HG03095 (cell line): Measurements from ENCODE around the gene PLA2G10.
"Not testable (repeated sequence)": the region's sequence is repeated elsewhere in the genome, so short reads cannot be mapped to it uniquely, and the experiment has no call there.

Experiments used
- ATAC-seq: cut with Tn5 transposase; IDR thresholded peaks from one replicate; pipeline ENCODE4 v1.9.1; 2021; ENCODE audit warnings: moderate library complexity; ENCODE audit not compliant: unreplicated experiment

Gene PLA2G10

DNA sequence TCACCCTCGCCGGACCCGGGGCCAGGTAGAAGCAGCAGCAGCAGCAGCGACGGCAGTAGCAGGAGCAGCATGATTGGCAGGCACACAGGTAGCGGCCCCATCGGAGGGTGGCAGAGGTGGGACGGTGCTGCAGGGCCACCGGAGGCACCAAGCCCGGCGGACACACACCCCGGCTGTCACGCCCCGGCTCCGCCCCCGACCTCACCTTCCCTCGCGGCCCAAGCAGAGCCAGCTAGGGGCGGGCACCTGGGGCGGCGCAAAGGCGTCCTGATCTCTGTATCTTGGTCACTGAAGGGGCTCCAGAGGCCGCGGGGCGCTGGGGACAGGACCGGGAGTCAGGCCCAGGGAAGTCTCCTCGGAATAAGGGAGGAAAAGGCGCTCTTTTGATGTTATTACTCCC, at the start of gene PLA2G10:
Gene PLA2G10 (minus strand): TSS at position 180 of the 400 bp plus-strand sequence. CDS start 79 bp downstream, at position 101.
- ATAC-seq = not testable (repeated sequence)

DNA sequence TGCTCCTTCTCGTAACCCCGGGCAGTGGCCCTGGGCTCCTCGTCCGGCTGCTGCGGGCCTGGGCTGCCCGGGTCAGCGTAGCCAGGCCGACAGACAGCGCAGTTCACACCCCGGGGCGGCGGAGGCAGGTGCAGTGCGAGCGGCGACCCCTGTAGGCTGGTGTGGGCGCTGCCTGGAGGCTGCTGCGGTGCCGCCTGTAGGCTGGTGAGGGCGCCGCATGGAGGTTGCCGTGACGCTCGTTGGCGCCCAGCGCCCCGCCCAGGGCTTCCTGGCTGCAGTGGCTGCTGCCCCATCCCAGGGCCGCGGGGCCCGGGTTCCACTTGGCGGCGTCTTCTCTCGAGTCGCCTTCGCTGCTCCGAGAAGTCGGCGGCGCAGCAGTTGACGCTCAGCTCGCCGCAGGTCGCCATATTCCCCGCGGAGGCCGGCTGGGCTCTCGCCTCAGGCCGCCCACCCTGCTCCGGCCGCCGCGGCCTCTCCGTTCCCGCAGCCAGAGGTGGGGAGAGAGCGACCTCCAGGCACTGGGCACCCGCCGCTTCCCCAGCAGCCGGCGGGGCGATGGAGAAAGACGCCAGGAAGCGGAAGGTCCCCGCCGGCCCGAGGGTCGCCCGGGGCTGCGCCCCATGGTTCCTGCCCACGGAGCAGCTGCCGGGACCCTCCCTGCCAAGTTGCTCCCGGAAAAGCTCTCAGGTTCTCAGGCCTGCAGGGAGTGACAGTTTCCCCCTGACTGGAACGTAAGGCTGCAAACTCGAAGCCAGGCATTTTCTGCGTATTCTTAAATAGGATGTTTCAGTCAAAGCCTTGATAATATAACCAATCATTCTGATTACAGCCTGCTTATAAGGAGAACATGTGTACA, 48.4 kb upstream of the PLA2G10 start, which contains the start of gene NPIPA2:
Gene NPIPA2 (plus strand): TSS at position 261 of the 856 bp plus-strand sequence. CDS start 5,533 bp downstream, outside the sequence.
- ATAC-seq = peak; percentile 89

DNA sequence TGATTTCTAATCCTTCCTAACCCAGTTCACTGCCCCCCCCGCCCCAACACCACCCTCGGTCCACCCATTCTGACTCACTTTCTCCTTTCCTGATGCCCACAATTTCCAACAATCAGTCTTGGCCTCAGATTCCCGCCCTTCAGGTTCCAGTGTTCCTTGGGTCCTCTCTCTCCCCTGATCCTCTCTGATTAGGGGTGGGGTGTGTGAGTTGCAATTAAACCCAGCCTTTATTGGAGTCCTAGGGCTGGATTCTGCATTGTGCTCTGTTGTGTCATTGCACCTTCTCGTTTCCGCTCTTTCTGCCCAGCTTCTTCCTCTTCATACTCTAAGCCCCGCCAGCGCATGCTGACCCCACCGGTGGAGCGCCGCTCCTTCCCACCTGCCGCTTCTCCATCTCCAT, 47.7 kb upstream of the PLA2G10 start:
- not testable (repeated sequence) for ATAC-seq

DNA sequence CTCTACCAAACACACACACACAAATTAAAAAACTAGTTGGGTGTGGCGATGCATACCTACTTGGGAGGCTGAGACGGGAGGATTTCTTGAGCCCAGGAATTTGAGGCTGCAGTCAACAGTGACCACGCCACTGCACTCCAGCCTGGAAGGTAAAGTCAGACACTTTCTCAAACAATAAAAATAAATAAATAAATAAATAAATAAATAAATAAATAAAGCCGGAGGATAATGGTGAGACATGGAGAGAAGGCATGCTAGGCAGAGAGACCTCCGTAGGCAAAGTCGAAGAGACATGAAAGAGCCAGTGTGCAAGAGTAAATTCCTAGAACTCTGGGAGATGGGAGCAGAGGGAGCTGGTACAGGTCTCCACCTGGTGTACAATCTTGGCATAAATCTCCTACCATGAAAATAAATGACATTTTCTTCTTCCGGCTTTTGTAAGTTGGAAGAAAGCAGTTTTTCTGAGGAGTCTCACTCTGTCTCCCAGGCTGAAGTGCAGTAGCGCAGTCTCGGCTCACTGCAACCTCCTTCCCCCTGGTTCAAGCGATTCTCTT, 46.8 kb upstream of the PLA2G10 start:
- ATAC-seq = not testable (repeated sequence)

DNA sequence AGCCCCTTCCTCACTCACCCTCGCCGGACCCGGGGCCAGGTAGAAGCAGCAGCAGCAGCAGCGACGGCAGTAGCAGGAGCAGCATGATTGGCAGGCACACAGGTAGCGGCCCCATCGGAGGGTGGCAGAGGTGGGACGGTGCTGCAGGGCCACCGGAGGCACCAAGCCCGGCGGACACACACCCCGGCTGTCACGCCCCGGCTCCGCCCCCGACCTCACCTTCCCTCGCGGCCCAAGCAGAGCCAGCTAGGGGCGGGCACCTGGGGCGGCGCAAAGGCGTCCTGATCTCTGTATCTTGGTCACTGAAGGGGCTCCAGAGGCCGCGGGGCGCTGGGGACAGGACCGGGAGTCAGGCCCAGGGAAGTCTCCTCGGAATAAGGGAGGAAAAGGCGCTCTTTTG, 39.1 kb upstream of the PLA2G10 start:
- ATAC-seq = not testable (repeated sequence)

GRCh38 chr16:14703156-14704011, 9.3 kb upstream of the PLA2G10 start, which contains the start of gene NPIPA3:
NPIPA3 (plus strand) TSS chr16:14703411; CDS start chr16:14708944, 5,533 bp downstream.
- ATAC-seq = peak; percentile 97

DNA sequence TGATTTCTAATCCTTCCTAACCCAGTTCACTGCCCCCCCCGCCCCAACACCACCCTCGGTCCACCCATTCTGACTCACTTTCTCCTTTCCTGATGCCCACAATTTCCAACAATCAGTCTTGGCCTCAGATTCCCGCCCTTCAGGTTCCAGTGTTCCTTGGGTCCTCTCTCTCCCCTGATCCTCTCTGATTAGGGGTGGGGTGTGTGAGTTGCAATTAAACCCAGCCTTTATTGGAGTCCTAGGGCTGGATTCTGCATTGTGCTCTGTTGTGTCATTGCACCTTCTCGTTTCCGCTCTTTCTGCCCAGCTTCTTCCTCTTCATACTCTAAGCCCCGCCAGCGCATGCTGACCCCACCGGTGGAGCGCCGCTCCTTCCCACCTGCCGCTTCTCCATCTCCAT, 8.6 kb upstream of the PLA2G10 start:
- not testable (repeated sequence) for ATAC-seq

DNA sequence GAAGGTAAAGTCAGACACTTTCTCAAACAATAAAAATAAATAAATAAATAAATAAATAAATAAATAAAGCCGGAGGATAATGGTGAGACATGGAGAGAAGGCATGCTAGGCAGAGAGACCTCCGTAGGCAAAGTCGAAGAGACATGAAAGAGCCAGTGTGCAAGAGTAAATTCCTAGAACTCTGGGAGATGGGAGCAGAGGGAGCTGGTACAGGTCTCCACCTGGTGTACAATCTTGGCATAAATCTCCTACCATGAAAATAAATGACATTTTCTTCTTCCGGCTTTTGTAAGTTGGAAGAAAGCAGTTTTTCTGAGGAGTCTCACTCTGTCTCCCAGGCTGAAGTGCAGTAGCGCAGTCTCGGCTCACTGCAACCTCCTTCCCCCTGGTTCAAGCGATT, 7.8 kb upstream of the PLA2G10 start:
- not testable (repeated sequence) for ATAC-seq

DNA sequence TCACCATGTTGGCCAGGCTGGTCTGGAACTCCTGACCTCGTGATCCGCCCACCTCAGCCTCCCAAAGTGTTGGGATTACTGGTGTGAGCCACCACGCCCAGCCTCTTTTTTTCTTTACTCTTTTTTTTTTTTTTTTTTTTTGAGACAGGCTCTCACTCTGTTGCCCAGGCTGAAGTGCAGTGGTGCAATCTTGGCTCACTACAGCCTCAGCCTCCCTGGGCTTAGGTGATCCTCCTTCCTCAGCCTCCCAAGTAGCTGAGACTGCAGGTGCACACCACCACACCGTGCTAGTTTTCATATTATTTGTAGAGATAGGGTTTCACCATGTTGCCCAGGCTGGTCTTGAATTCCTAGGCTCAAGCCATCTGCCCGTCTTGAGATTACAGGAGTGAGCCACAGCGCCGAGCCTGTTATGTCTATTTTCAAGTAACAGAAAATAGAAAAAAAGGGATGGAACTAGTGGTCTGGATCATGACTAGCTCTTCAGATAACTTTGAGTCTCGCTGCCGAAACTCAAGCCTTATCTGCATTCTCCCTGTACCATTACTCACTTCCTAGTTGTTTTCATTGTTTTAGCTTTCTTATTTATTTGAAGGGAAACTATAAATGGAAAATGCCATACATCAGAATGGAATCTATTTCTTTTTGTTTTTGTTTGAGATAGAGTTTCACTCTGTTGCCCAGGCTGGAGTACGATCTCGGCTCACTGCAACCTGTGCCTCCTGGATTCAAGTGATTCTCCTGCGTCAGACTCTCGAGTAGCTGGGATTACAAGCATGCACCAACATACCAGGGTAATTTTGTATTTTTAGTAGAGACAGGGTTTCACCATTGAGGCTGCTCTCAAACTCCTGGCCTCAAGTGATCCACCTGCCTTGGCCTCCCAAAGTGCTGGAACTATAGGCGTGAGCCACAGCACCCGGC, 8.0 kb downstream of the PLA2G10 start:
- ATAC-seq = not testable (repeated sequence)

- ATAC-seq = no peak
Measured at GRCh38 chr16:14682121-14682520, 12.0 kb downstream of the PLA2G10 start.

GRCh38 chr16:14681115-14681514, 13.0 kb downstream of the PLA2G10 start:
- no peak for ATAC-seq

DNA sequence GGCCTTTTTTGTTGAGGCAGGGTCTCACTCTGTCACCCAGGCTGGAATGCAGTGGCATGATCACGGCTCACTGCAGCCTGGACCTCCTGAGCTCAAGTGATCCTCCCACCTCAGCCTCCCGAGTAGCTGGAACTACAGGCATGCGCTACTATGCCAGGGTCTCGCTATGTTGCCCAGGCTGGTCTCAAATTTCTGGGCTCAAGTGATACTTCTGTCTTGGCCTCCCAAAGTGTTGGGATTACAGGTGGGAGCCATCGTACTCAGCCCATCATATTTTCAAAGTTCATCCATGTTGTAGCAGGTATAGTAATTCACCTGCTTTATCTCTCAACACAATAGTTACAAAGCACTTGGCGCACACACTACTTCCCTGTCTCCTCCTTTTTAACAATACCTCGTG, 13.7 kb downstream of the PLA2G10 start:
- ATAC-seq = not testable (repeated sequence)

DNA sequence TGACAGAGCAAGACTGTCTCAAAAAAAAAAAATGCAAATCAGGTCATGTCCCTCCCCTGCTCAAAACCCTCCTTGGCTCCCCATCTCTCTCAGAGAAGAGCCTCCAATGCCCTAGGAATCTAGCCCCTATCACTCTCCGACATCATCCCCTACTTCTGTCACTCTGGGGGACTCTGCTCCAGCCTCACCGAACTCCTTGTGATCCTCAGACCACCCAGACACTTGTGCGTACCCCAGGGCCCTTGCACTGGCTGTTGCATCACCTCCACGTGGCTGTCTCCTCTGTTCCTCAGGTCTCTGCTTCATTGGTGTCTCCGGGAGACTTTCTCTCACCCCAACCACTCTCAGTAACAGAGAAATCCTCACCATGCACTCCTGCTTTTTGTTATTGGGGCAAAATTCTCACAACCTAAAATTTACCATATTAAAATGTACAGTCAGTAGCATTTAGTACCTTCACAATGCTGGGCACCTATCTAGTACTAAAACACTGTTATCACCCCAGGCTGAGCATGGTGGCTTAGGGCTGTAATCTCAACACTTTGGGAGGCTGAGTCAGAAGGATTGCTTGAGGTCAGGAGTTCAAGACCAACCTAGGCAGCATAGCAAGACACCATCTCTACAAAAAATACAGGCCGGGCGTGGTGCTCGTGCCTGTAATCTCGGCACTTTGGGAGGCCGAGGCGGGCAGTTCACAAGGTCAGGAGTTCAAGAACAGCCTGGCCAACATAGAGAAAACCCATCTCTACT, 15.2 kb downstream of the PLA2G10 start:
- no peak for ATAC-seq

GRCh38 chr16:14677627-14678026, 16.5 kb downstream of the PLA2G10 start:
- no peak for ATAC-seq

- no peak for ATAC-seq
Measured at GRCh38 chr16:14676633-14677032, 17.5 kb downstream of the PLA2G10 start.

- peak; percentile 76 for ATAC-seq
Measured at GRCh38 chr16:14672403-14672971, 21.6 kb downstream of the PLA2G10 start.

DNA sequence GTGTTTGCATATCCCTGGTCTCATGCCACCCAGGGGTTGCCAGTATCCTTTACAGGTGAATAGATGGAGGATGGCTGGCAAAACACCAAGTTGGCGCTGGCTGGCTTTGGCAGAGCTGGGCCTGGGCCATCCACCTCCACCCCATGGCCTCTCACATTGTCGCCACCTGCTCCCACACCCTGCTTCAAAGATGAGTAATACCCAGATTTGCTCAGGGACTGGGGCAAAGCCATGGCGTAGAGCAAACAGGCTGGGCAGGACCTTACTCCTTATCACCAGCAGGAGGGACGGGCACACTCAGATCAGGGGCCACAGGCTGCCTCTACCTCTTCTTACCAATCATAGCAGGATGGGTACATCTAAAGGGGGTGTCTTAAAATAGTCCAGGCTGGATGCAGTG, 24.3 kb downstream of the PLA2G10 start:
- ATAC-seq = no peak

DNA sequence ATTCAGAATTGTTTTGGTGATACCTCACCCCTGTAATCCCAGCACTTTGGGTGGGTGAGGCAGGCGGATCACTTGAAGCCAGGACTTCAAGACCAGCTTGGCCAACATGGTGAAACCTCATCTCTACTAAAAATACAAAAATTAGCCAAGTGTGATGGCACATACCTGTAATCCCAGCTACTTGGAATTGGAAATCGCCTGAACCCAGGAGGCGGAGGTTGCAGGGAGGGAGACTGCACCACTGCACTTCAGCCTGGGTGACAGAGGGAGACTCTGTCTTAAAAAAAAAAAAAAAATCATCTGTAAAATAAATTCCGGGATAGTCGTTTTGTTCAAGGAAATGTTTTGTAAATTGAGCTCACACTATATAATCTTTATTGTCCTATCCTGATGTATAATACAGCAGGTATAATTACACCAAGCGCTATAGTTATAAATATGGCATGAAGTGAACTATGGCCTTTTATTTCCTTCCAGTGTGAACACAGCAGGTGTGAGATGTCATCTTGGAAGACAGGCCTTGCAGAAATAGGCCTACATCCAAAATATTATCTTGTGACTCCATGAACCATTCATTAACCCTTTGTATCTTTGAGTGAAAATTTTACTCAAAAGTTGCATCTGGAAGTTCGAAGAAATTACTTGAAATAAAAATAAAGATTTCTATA, 25.4 kb downstream of the PLA2G10 start:
- ATAC-seq = no peak
